H9 (cell line): Measurements from ENCODE around the gene CPA3. TPM values are rescaled to one million over a fixed set of nuclear protein-coding genes. Genes with fewer than 3 reads are reported as not detected.

Experiments used
- DNase-seq: peaks from one replicate; pipeline ENCODE4 v3.0.0-alpha.2; 2017
- H2AFZ ChIP-seq: one replicate; pipeline ENCODE4 v1.6.1; 2013; ENCODE audit warnings: mild to moderate bottlenecking, low read length, control low read depth, moderate library complexity
- H2AK5ac ChIP-seq: 2 replicates; pipeline ENCODE4 v1.6.1; 2013; ENCODE audit warnings: low read length, control low read depth, mixed read lengths; ENCODE audit not compliant: insufficient read length
- H2BK120ac ChIP-seq: one replicate; pipeline ENCODE4 v1.6.1; 2013; ENCODE audit warnings: low read depth, mild to moderate bottlenecking, low read length, control low read depth, inconsistent platforms; ENCODE audit not compliant: poor library complexity, severe bottlenecking
- H2BK12ac ChIP-seq: 2 replicates; pipeline ENCODE4 v1.6.1; 2013; ENCODE audit warnings: low read length, control low read depth, mixed read lengths, low read depth; ENCODE audit not compliant: insufficient read length
- H2BK15ac ChIP-seq: 2 replicates; pipeline ENCODE4 v1.6.1; 2013; ENCODE audit warnings: low read depth, low read length, control low read depth
- H2BK20ac ChIP-seq: one replicate; pipeline ENCODE4 v1.6.1; 2013; ENCODE audit warnings: low read depth, mild to moderate bottlenecking, low read length, control low read depth, inconsistent platforms; ENCODE audit not compliant: poor library complexity, severe bottlenecking
- H2BK5ac ChIP-seq: 2 replicates; pipeline ENCODE4 v1.6.1; 2013; ENCODE audit warnings: low read length, control low read depth, mixed read lengths; ENCODE audit not compliant: insufficient read length
- H3K14ac ChIP-seq: 2 replicates; pipeline ENCODE4 v1.6.1; 2013; ENCODE audit warnings: low read length, control low read depth; ENCODE audit not compliant: insufficient read depth
- H3K18ac ChIP-seq: 2 replicates; pipeline ENCODE4 v1.6.1; 2013; ENCODE audit warnings: low read depth, mild to moderate bottlenecking, mixed read lengths, low read length, control low read depth; ENCODE audit not compliant: insufficient read length
- H3K23ac ChIP-seq: 2 replicates; pipeline ENCODE4 v1.6.1; 2013; ENCODE audit warnings: low read length, control low read depth, mixed read lengths, low read depth; ENCODE audit not compliant: insufficient read length
- H3K23me2 ChIP-seq: 2 replicates; pipeline ENCODE4 v1.6.1; 2013; ENCODE audit warnings: low read depth, mild to moderate bottlenecking, mixed read lengths, low read length, control low read depth; ENCODE audit not compliant: insufficient read length, poor library complexity, severe bottlenecking
- H3K27ac ChIP-seq: 2 replicates; pipeline ENCODE4 v1.5.1; 2013; ENCODE audit warnings: low read length, control low read depth, mixed read lengths, low read depth; ENCODE audit not compliant: insufficient read length
- H3K27me3 ChIP-seq: 2 replicates; pipeline ENCODE4 v1.6.1; 2013; ENCODE audit warnings: low read length, control low read depth, inconsistent platforms; ENCODE audit not compliant: insufficient read depth
- H3K4ac ChIP-seq: 2 replicates; pipeline ENCODE4 v1.6.1; 2013; ENCODE audit warnings: low read depth, mild to moderate bottlenecking, control low read depth, inconsistent platforms, low read length, moderate library complexity
- H3K4me1 ChIP-seq: 2 replicates; pipeline ENCODE4 v1.6.1; 2013; ENCODE audit warnings: low read length, control low read depth, inconsistent platforms; ENCODE audit not compliant: insufficient read depth
- H3K4me2 ChIP-seq: 2 replicates; pipeline ENCODE4 v1.6.1; 2013; ENCODE audit warnings: low read length, control low read depth, mixed read lengths; ENCODE audit not compliant: insufficient read length, insufficient read depth
- H3K56ac ChIP-seq: 2 replicates; pipeline ENCODE4 v1.6.1; 2013; ENCODE audit warnings: low read depth, mild to moderate bottlenecking, mixed read lengths, low read length, control low read depth; ENCODE audit not compliant: insufficient read length
- H3K79me1 ChIP-seq: 2 replicates; pipeline ENCODE4 v1.6.1; 2013; ENCODE audit warnings: low read depth, mild to moderate bottlenecking, moderate library complexity, low read length, control low read depth, inconsistent platforms; ENCODE audit not compliant: insufficient read depth, poor library complexity, severe bottlenecking
- H3K79me2 ChIP-seq: 2 replicates; pipeline ENCODE4 v1.6.1; 2013; ENCODE audit warnings: low read length, control low read depth, inconsistent platforms; ENCODE audit not compliant: insufficient read depth
- H3K9ac ChIP-seq: 2 replicates; pipeline ENCODE4 v1.6.1; 2013; ENCODE audit warnings: low read length, control low read depth, mixed read lengths; ENCODE audit not compliant: insufficient read length; ENCODE audit errors: extremely low read depth
- H3K9me3 ChIP-seq: one replicate; pipeline ENCODE4 v1.6.1; 2013; ENCODE audit warnings: low read depth, low read length, inconsistent platforms; ENCODE audit not compliant: control insufficient read depth
- H3T11ph ChIP-seq: one replicate; pipeline ENCODE4 v1.6.1; 2013; ENCODE audit warnings: mild to moderate bottlenecking, low read length, control low read depth, inconsistent platforms
- H4K20me1 ChIP-seq: one replicate; pipeline ENCODE4 v1.6.1; 2013; ENCODE audit not compliant: control insufficient read depth, insufficient read length, insufficient read depth
- H4K5ac ChIP-seq: 2 replicates; pipeline ENCODE4 v1.6.1; 2013; ENCODE audit warnings: low read depth, mild to moderate bottlenecking, mixed read lengths, low read length, control low read depth; ENCODE audit not compliant: insufficient read length
- H4K8ac ChIP-seq: replicated peaks from 2 replicates; pipeline ENCODE4 v1.6.1; 2013; ENCODE audit warnings: low read length, control low read depth, mixed read lengths, low read depth; ENCODE audit not compliant: insufficient read length
- H4K91ac ChIP-seq: 2 replicates; pipeline ENCODE4 v1.6.1; 2013; ENCODE audit warnings: low read depth, mild to moderate bottlenecking, moderate library complexity, mixed read lengths, low read length, control low read depth; ENCODE audit not compliant: insufficient read length
- H3K27ac Mint-ChIP-seq, 3 experiments: 2 replicates in 2 of 3; 3 replicates in 1 of 3; pipeline ENCODE4 v1.8.0; 2020 to 2021; ENCODE audit warnings: mixed read lengths in 3 of 3, mild to moderate bottlenecking in 1 of 3, moderate library complexity in 1 of 3
- H3K27me3 Mint-ChIP-seq: 2 replicates; pipeline ENCODE4 v1.8.0; 2021; ENCODE audit warnings: low read depth, mild to moderate bottlenecking, moderate library complexity, mixed read lengths
- H3K36me3 Mint-ChIP-seq, 3 experiments: 2 replicates in 2 of 3; 3 replicates in 1 of 3; pipeline ENCODE4 v1.8.0; 2020 to 2021; ENCODE audit warnings: low read depth in 3 of 3, mixed read lengths in 3 of 3; ENCODE audit not compliant: insufficient read depth in 1 of 3
- H3K4me1 Mint-ChIP-seq, 2 experiments: 2 replicates each; pipeline ENCODE4 v1.8.0; 2020; ENCODE audit warnings: mixed read lengths in 2 of 2
- H3K4me3 Mint-ChIP-seq, 2 experiments: 2 replicates in 1 of 2; 3 replicates in 1 of 2; pipeline ENCODE4 v1.8.0; 2020 to 2021; ENCODE audit warnings: mild to moderate bottlenecking in 2 of 2, mixed read lengths in 2 of 2, moderate library complexity in 1 of 2
- H3K9me3 Mint-ChIP-seq, 2 experiments: 2 replicates in 1 of 2; 3 replicates in 1 of 2; pipeline ENCODE4 v1.8.0; 2020; ENCODE audit warnings: mild to moderate bottlenecking in 2 of 2, mixed read lengths in 2 of 2, moderate library complexity in 1 of 2
- WGBS: extraction: QIAGEN DNeasy Blood & Tissue Kit; methylation state at CpG from one replicate; pipeline ENCODE4 v1.1.7; 2013; ENCODE audit warnings: missing lambda C conversion rate, low lambda C conversion rate, mixed read lengths; ENCODE audit not compliant: insufficient read length; ENCODE audit errors: extremely low coverage; 5-methylcytosine and 5-hydroxymethylcytosine counted together
- total RNA-seq: library from RNA; stranded (reverse); gene quantifications from 2 replicates; pipeline ENCODE4 v1.2.1, GENCODE V29; 2021
- TF ChIP-seq, protein P1 (sequence below): fragments of 200-600 bp; sonication (generic); conservative IDR thresholded peaks from 3 replicates; pipeline ENCODE4 v1.8.0; 2021; ENCODE audit warnings: antibody characterized with exemption, mild to moderate bottlenecking

Gene CPA3
- total RNA-seq, 1 experiment from 2014 or later = not detected

DNA sequence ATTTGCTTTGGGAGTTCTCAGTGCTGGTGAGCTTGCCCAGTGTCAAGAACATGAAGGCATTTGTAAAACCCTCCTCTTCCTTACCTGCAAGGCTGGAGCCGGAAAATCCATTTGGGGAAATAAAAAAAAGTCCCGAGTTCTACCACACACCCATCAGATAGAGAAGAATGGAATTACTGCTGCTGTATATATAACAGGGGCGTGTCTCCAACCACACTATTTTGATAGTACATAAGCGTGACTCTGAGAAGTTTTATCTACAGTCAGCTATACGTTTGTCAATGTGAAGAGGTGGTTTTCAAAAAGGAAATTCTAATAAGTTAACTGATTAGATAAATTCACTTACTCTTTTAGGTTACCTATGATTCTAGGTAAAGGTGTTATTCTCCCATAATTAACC is 1.3 kb upstream of the CPA3 start:
- H3K4me3 Mint-ChIP-seq = no peak overlapping the region
- no peaks in the 10 kb centered on the region for H3K9me3 Mint-ChIP-seq

More for the DNA sequence above, 1.3 kb upstream of the CPA3 start:
- H3K4me1 Mint-ChIP-seq = no peaks in the 10 kb centered on the region
- H3K23ac ChIP-seq = no peak overlapping the region
- TF ChIP-seq, protein P1, sequence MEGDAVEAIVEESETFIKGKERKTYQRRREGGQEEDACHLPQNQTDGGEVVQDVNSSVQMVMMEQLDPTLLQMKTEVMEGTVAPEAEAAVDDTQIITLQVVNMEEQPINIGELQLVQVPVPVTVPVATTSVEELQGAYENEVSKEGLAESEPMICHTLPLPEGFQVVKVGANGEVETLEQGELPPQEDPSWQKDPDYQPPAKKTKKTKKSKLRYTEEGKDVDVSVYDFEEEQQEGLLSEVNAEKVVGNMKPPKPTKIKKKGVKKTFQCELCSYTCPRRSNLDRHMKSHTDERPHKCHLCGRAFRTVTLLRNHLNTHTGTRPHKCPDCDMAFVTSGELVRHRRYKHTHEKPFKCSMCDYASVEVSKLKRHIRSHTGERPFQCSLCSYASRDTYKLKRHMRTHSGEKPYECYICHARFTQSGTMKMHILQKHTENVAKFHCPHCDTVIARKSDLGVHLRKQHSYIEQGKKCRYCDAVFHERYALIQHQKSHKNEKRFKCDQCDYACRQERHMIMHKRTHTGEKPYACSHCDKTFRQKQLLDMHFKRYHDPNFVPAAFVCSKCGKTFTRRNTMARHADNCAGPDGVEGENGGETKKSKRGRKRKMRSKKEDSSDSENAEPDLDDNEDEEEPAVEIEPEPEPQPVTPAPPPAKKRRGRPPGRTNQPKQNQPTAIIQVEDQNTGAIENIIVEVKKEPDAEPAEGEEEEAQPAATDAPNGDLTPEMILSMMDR = no peak
- no peak overlapping the region for H3K56ac ChIP-seq
- no peak overlapping the region for H2BK120ac ChIP-seq
- no peak overlapping the region for H3T11ph ChIP-seq
- H3K18ac ChIP-seq = no peak overlapping the region
- H3K27ac Mint-ChIP-seq = no peak overlapping the region
- no peaks in the 10 kb centered on the region for H3K4me1 ChIP-seq
- no peak overlapping the region for H2BK20ac ChIP-seq
- no peaks in the 10 kb centered on the region for H3K79me1 ChIP-seq
- no peaks in the 10 kb centered on the region for H4K20me1 ChIP-seq
- H3K4me2 ChIP-seq = no peak overlapping the region
- H4K5ac ChIP-seq = no peak overlapping the region
- H2BK12ac ChIP-seq = no peak overlapping the region
- no peaks in the 10 kb centered on the region for H3K79me2 ChIP-seq
- H3K4ac ChIP-seq = no peak overlapping the region
- H3K23me2 ChIP-seq = no peaks in the 10 kb centered on the region
- H3K9me3 ChIP-seq = no peaks in the 10 kb centered on the region
- H3K27me3 Mint-ChIP-seq = no peaks in the 10 kb centered on the region
- no peak overlapping the region for H3K27ac ChIP-seq
- no peak overlapping the region for H2AFZ ChIP-seq
- no peak overlapping the region for H2AK5ac ChIP-seq
- no peak overlapping the region for H4K91ac ChIP-seq
- no peak for DNase-seq
- no peaks in the 10 kb centered on the region for H3K27me3 ChIP-seq
- H3K14ac ChIP-seq = no peak overlapping the region
- no peak overlapping the region for H4K8ac ChIP-seq
- H3K9ac ChIP-seq = no peak overlapping the region
- no peak overlapping the region for H2BK5ac ChIP-seq
- H2BK15ac ChIP-seq = no peak overlapping the region
- no peaks in the 10 kb centered on the region for H3K36me3 Mint-ChIP-seq
- no CpG with 5 or more reads among the region's 5 CpGs for WGBS
